ENCODE results near the gene TP53I11.
A peak's percentile ranks its signal among the peaks of the same experiment; 100 is the strongest.

TP53I11 gene

GRCh38 chr11:44938066-44938691 is 12.5 kb downstream of the TP53I11 start:
- no peak for DNase-seq

- peak; percentile 34 for DNase-seq
These were observed 13.6 kb downstream of the TP53I11 start for GRCh38 chr11:44936951-44937543.

GRCh38 chr11:44936525-44936924 is 14.2 kb downstream of the TP53I11 start:
- peak; percentile 27 for DNase-seq

- DNase-seq = no peak
These were observed 15.9 kb downstream of the TP53I11 start for GRCh38 chr11:44934735-44935250.

- no peak for DNase-seq
These were observed 16.6 kb downstream of the TP53I11 start for GRCh38 chr11:44934110-44934509.

GRCh38 chr11:44931466-44931865 is 19.2 kb downstream of the TP53I11 start:
- no peak for DNase-seq

GRCh38 chr11:44930588-44931302 is 19.9 kb downstream of the TP53I11 start:
- DNase-seq = no peak

- DNase-seq = no peak
These were observed 21.9 kb downstream of the TP53I11 start for GRCh38 chr11:44928816-44929215.

GRCh38 chr11:44928144-44928543 is 22.5 kb downstream of the TP53I11 start:
- no peak for DNase-seq

- DNase-seq = peak; percentile 33
These were observed 23.5 kb downstream of the TP53I11 start for GRCh38 chr11:44927174-44927661.

- DNase-seq = no peak
These were observed 24.6 kb downstream of the TP53I11 start for GRCh38 chr11:44926036-44926435.

GRCh38 chr11:44923806-44924205 is 26.9 kb downstream of the TP53I11 start:
- no peak for DNase-seq

- DNase-seq = no peak
These were observed 27.6 kb downstream of the TP53I11 start for GRCh38 chr11:44923115-44923514.

- DNase-seq = no peak
These were observed 30.2 kb downstream of the TP53I11 start for GRCh38 chr11:44920451-44920850.

GRCh38 chr11:44917741-44918140 is 32.9 kb downstream of the TP53I11 start:
- DNase-seq = no peak

GRCh38 chr11:44916801-44917385 is 33.8 kb downstream of the TP53I11 start:
- no peak for DNase-seq

GRCh38 chr11:44916331-44916730 is 34.4 kb downstream of the TP53I11 start:
- DNase-seq = no peak

- no peak for DNase-seq
These were observed 35.1 kb downstream of the TP53I11 start for GRCh38 chr11:44915621-44916020.

GRCh38 chr11:44915004-44915403 is 35.7 kb downstream of the TP53I11 start:
- no peak for DNase-seq

- no peak for DNase-seq
These were observed 36.6 kb downstream of the TP53I11 start for GRCh38 chr11:44914105-44914504.

GRCh38 chr11:44913502-44913901 is 37.2 kb downstream of the TP53I11 start:
- no peak for DNase-seq

- no peak for DNase-seq
These were observed 38.3 kb downstream of the TP53I11 start for GRCh38 chr11:44912270-44912987.

Measured in DMS 273 treated with DMSO at 0.1 percent for 48 hours (cell line).